ENCODE data around the gene FBLN2. TPM values are rescaled to one million over a fixed set of nuclear protein-coding genes. Genes with fewer than 3 reads are reported as not detected.

Gene FBLN2
- total and polyA plus RNA-seq, 10 of the 15 experiments (the other 5 are each of a cell fraction or from before 2014, with no cell fraction given) = 0.03 to 0.41 (median 0.12) TPM; not detected in 2

DNA sequence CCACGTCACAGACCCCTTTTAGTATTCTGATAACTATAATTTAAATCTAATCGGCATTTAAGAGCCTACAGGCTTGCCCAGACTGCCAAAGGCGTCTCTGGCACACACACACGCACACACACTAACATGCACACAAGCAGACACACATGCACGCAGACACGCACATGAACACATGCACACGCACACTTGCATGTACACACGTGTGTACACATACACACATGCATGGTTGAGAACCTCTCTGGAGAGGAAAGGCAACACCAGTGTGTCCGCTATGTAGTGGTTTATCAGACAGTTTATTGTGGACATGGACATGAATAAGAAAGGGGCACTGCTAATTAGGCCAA is 102.1 kb downstream of the FBLN2 start:
- CTCF ChIA-PET = interaction anchor here (0.6 to 10.4 kb wide), 6 partner anchors 11 to 559 kb away, joined by 3 to 231 read pairs (median 6); no protein-coding TSS in a partner anchor
- in situ Hi-C loops (cut with MboI) = no loop called here
- TF ChIP-seq, protein P1, sequence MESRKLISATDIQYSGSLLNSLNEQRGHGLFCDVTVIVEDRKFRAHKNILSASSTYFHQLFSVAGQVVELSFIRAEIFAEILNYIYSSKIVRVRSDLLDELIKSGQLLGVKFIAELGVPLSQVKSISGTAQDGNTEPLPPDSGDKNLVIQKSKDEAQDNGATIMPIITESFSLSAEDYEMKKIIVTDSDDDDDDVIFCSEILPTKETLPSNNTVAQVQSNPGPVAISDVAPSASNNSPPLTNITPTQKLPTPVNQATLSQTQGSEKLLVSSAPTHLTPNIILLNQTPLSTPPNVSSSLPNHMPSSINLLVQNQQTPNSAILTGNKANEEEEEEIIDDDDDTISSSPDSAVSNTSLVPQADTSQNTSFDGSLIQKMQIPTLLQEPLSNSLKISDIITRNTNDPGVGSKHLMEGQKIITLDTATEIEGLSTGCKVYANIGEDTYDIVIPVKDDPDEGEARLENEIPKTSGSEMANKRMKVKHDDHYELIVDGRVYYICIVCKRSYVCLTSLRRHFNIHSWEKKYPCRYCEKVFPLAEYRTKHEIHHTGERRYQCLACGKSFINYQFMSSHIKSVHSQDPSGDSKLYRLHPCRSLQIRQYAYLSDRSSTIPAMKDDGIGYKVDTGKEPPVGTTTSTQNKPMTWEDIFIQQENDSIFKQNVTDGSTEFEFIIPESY (IDR thresholded peaks at IDR 0.05) = no peak
- TF ChIP-seq, protein P2, sequence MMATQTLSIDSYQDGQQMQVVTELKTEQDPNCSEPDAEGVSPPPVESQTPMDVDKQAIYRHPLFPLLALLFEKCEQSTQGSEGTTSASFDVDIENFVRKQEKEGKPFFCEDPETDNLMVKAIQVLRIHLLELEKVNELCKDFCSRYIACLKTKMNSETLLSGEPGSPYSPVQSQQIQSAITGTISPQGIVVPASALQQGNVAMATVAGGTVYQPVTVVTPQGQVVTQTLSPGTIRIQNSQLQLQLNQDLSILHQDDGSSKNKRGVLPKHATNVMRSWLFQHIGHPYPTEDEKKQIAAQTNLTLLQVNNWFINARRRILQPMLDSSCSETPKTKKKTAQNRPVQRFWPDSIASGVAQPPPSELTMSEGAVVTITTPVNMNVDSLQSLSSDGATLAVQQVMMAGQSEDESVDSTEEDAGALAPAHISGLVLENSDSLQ (IDR thresholded peaks at IDR 0.05) = no peak
- TF ChIP-seq STAT3 (IDR thresholded peaks at IDR 0.05; ENCODE audit: low read depth, low read length) = no peak
- no peak for TF ChIP-seq CREM (IDR thresholded peaks at IDR 0.05; ENCODE audit: low read depth)

More for the DNA sequence above, 102.1 kb downstream of the FBLN2 start:
- H3K4me3 ChIP-seq = no peak overlapping the region
- no peaks in the 10 kb centered on the region for H3K4me1 ChIP-seq (ENCODE audit: control insufficient read depth, insufficient read depth, low read length)
- intact Hi-C loops (cut with micrococcal nuclease; ENCODE audit: unreplicated experiment) = loop anchor here (2.0 kb wide), 1 partner anchor 558 kb away; no protein-coding TSS in a partner anchor
- ATAC-seq (no peak), DNase-seq (ENCODE audit: low read depth, low spot score) (no peak), FAIRE-seq (no peak)
- H3K4me2 ChIP-seq (ENCODE audit: control insufficient read depth, insufficient read depth) = no peak overlapping the region
- no TSS peak for BruUV-seq (replicated peaks)
- no peaks in the 10 kb centered on the region for H4K20me1 ChIP-seq (ENCODE audit: control insufficient read depth, insufficient read depth)
- no peaks in the 10 kb centered on the region for H3K36me3 ChIP-seq (ENCODE audit: control insufficient read depth in 2 of 2, insufficient read depth in 2 of 2, low read length in 1 of 2)
- 35% methylated on average over 9 of the region's 9 CpGs for WGBS (ENCODE audit: insufficient coverage, insufficient replicate concordance, low lambda C conversion rate, missing lambda C conversion rate)
- no peak overlapping the region for H3K9ac ChIP-seq (ENCODE audit: control insufficient read depth, insufficient read depth, low read length)
- no peaks in the 10 kb centered on the region for H3K79me2 ChIP-seq (ENCODE audit: control insufficient read depth, insufficient read depth, low read length)
- H3K27ac ChIP-seq (ENCODE audit: control insufficient read depth, insufficient read depth) = no peak overlapping the region
- ChIA-PET RAD21 (ENCODE audit: unreplicated experiment) (interaction anchor here (1.8 kb wide), 1 partner anchor 155 kb away, joined by 6 read pairs; no protein-coding TSS in a partner anchor), SMC1A (ENCODE audit: uncharacterized antibody, unreplicated experiment) (interaction anchor here (7.4 kb wide), 1 partner anchor 156 kb away, joined by 62 read pairs; no protein-coding TSS in a partner anchor), POLR2A (no interaction called here)
- no peak overlapping the region for H2AFZ ChIP-seq (ENCODE audit: control insufficient read depth, low read depth, low read length)
- peaks cover 3 to 4% of the 10 kb centered on the region in 2 experiments; a peak in 2 of 4 replicates for H3K27me3 ChIP-seq (replicated peaks in 1 of 2; ENCODE audit: control insufficient read depth in 2 of 2, insufficient read depth in 2 of 2, low read length in 1 of 2)
- no peaks in the 10 kb centered on the region for H3K9me3 ChIP-seq (replicated peaks; ENCODE audit: control insufficient read depth, insufficient read depth, low read length)

Data from GM12878 (cell line).